ENCODE measurements around the gene ZCCHC9.

DNA sequence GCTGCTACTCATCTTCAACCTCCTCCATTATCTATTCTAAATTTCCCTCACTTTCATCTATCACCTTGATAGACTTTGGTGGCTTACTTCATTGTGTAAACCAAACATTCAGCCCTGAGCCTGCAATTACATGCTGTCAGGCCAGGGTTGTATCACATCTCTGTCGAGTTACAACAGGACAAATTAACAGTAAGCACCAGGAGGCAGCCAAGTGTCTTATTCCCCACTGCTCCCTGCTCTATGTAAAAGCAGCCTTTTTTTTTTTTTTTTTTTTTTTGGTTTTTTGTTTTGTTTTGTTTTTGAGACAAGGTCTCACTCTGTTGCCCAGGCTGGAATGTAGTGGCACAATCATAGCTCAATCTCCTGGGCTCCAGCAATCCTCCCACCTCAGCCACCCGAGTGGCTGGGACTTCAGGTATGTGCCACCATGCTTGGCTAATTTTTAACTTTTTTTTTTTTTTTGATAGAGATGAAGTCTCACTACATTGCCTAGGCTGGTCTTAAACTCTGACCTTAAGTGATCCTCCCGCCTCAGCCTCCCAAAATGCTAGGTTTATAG lies 15.2 kb upstream of the ZCCHC9 start:
- TF ChIP-seq, protein P1, sequence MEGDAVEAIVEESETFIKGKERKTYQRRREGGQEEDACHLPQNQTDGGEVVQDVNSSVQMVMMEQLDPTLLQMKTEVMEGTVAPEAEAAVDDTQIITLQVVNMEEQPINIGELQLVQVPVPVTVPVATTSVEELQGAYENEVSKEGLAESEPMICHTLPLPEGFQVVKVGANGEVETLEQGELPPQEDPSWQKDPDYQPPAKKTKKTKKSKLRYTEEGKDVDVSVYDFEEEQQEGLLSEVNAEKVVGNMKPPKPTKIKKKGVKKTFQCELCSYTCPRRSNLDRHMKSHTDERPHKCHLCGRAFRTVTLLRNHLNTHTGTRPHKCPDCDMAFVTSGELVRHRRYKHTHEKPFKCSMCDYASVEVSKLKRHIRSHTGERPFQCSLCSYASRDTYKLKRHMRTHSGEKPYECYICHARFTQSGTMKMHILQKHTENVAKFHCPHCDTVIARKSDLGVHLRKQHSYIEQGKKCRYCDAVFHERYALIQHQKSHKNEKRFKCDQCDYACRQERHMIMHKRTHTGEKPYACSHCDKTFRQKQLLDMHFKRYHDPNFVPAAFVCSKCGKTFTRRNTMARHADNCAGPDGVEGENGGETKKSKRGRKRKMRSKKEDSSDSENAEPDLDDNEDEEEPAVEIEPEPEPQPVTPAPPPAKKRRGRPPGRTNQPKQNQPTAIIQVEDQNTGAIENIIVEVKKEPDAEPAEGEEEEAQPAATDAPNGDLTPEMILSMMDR (conservative IDR thresholded peaks at IDR 0.05; ENCODE audit: low read length), result no peak
- no peak for TF ChIP-seq EZH2phosphoT487 (IDR thresholded peaks at IDR 0.05; ENCODE audit: borderline replicate concordance, low read depth, low read length)
